ENCODE measurements around the gene RELN. TPM values are rescaled to one million over a fixed set of nuclear protein-coding genes. Genes with fewer than 3 reads are reported as not detected.

The RELN gene
- total RNA-seq, 1 donor from 2014 or later = 17.5 TPM

- H3K27ac Mint-ChIP-seq = no peak overlapping the region
- no peaks in the 10 kb centered on the region for H3K4me1 Mint-ChIP-seq (ENCODE audit: unreplicated experiment)
- no peak for DNase-seq (ENCODE audit: extremely low spot score, unreplicated experiment)
- no peak overlapping the region for H3K4me3 Mint-ChIP-seq
- H3K36me3 Mint-ChIP-seq = no peaks in the 10 kb centered on the region
- peaks cover 15% of the 10 kb centered on the region for H3K27me3 Mint-ChIP-seq
- no peak for TF ChIP-seq CTCF (conservative IDR thresholded peaks at IDR 0.05)
- no peaks in the 10 kb centered on the region for H3K9me3 Mint-ChIP-seq
These were observed 520.1 kb downstream of the RELN start for GRCh38 chr7:103469095-103469948.

GRCh38 chr7:103466814-103467213, 522.6 kb downstream of the RELN start:
- Mint-ChIP-seq H3K4me1 (ENCODE audit: unreplicated experiment) (no peaks in the 10 kb centered on the region), H3K27ac (no peak overlapping the region), H3K9me3 (no peaks in the 10 kb centered on the region), H3K36me3 (no peaks in the 10 kb centered on the region), H3K4me3 (no peak overlapping the region), H3K27me3 (peaks cover 19% of the 10 kb centered on the region)
- no peak for TF ChIP-seq CTCF (conservative IDR thresholded peaks at IDR 0.05)
- no peak for DNase-seq (ENCODE audit: extremely low spot score, unreplicated experiment)

- no peak overlapping the region for H3K4me3 Mint-ChIP-seq
- TF ChIP-seq CTCF (conservative IDR thresholded peaks at IDR 0.05) = no peak
- no peaks in the 10 kb centered on the region for H3K4me1 Mint-ChIP-seq (ENCODE audit: unreplicated experiment)
- H3K9me3 Mint-ChIP-seq = no peaks in the 10 kb centered on the region
- no peak for DNase-seq (ENCODE audit: extremely low spot score, unreplicated experiment)
- peaks cover 19% of the 10 kb centered on the region for H3K27me3 Mint-ChIP-seq
- no peak overlapping the region for H3K27ac Mint-ChIP-seq
- no peaks in the 10 kb centered on the region for H3K36me3 Mint-ChIP-seq
These were observed 527.1 kb downstream of the RELN start for GRCh38 chr7:103462358-103462757.

- H3K4me1 Mint-ChIP-seq (ENCODE audit: unreplicated experiment) = no peaks in the 10 kb centered on the region
- peaks cover 89% of the 10 kb centered on the region for H3K27me3 Mint-ChIP-seq
- H3K9me3 Mint-ChIP-seq = no peaks in the 10 kb centered on the region
- no peak overlapping the region for H3K27ac Mint-ChIP-seq
- no peaks in the 10 kb centered on the region for H3K36me3 Mint-ChIP-seq
- H3K4me3 Mint-ChIP-seq = peak overlapping the region; percentile 19
- DNase-seq (ENCODE audit: extremely low spot score, unreplicated experiment) = no peak
- TF ChIP-seq CTCF (conservative IDR thresholded peaks at IDR 0.05) = peak; percentile 78
These were observed 542.1 kb downstream of the RELN start for GRCh38 chr7:103447073-103447960.

- TF ChIP-seq CTCF (conservative IDR thresholded peaks at IDR 0.05) = no peak
- no peaks in the 10 kb centered on the region for H3K4me1 Mint-ChIP-seq (ENCODE audit: unreplicated experiment)
- H3K36me3 Mint-ChIP-seq = no peaks in the 10 kb centered on the region
- no peak for DNase-seq (ENCODE audit: extremely low spot score, unreplicated experiment)
- no peak within 1 kb of the TSS for H3K27ac Mint-ChIP-seq
- H3K4me3 Mint-ChIP-seq = peak within 1 kb of the TSS; percentile 83
- no peaks in the 10 kb centered on the region for H3K9me3 Mint-ChIP-seq
- peaks cover 90% of the 10 kb centered on the region for H3K27me3 Mint-ChIP-seq
These were observed 543.4 kb downstream of the RELN start, which contains the start of gene SLC26A5 for GRCh38 chr7:103446049-103446520. Gene SLC26A5 (minus strand): TSS chr7:103446207. CDS start chr7:103421514, 24,693 bp downstream.

All from type B pancreatic cell (in vitro differentiated cells).